Chondrocyte (in vitro differentiated cells): ENCODE data around the gene NPHP4. TPM values are rescaled to one million over a fixed set of nuclear protein-coding genes. Genes with fewer than 3 reads are reported as not detected.
A peak's percentile ranks its signal among the peaks of the same experiment; 100 is the strongest.

Experiments
- DNase-seq: peaks from one replicate; pipeline ENCODE4 v3.0.0; 2021; ENCODE audit warnings: mixed read lengths, low spot score
- H3K27ac Mint-ChIP-seq: one replicate; pipeline ENCODE4 v1.8.0; 2021; ENCODE audit warnings: mild to moderate bottlenecking, moderate library complexity, mixed read lengths; ENCODE audit not compliant: unreplicated experiment
- H3K27me3 Mint-ChIP-seq: 2 replicates; pipeline ENCODE4 v1.8.0; 2021; ENCODE audit warnings: low read depth, mixed read lengths
- H3K36me3 Mint-ChIP-seq: 2 replicates; pipeline ENCODE4 v1.8.0; 2021; ENCODE audit warnings: low read depth, mixed read lengths
- H3K4me1 Mint-ChIP-seq: 2 replicates; pipeline ENCODE4 v1.8.0; 2021; ENCODE audit warnings: low read depth, mild to moderate bottlenecking, mixed read lengths
- H3K4me3 Mint-ChIP-seq: one replicate; pipeline ENCODE4 v1.8.0; 2021; ENCODE audit warnings: mild to moderate bottlenecking, moderate library complexity, mixed read lengths; ENCODE audit not compliant: unreplicated experiment
- H3K9me3 Mint-ChIP-seq: 2 replicates; pipeline ENCODE4 v1.8.0; 2021; ENCODE audit warnings: low read depth, mixed read lengths
- total RNA-seq: library from RNA; stranded (reverse); gene quantifications from 3 replicates; pipeline ENCODE4 v1.2.1, GENCODE V29; 2021
- TF ChIP-seq, protein P1 (sequence below): fragments of 200-600 bp; sonication (generic); IDR thresholded peaks from 2 replicates; pipeline ENCODE4 v1.5.0; 2021; ENCODE audit warnings: antibody characterized with exemption, mild to moderate bottlenecking, moderate library complexity

Gene NPHP4
- total RNA-seq, 1 donor from 2014 or later, result 8.7 TPM

DNA sequence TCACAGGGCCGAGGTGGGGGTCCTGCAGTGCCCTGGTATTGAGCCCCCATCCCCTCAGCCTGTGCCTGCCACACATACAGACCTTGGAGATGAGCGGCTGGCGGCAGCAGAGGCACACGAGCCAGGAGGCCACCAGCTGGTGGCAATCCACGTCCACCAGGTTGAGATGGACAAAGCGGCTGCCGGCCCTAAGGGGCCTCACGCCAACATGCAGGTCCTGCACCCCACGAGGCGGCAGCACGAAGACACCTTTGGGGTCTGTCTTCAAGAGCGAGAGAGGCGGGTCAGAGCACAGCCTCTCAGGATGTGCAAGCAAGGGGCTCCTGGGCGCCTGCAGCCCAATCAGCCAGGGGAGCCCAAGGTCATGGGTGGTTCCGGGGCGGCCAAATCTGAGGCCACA lies 128.0 kb downstream of the NPHP4 start:
- TF ChIP-seq, protein P1, sequence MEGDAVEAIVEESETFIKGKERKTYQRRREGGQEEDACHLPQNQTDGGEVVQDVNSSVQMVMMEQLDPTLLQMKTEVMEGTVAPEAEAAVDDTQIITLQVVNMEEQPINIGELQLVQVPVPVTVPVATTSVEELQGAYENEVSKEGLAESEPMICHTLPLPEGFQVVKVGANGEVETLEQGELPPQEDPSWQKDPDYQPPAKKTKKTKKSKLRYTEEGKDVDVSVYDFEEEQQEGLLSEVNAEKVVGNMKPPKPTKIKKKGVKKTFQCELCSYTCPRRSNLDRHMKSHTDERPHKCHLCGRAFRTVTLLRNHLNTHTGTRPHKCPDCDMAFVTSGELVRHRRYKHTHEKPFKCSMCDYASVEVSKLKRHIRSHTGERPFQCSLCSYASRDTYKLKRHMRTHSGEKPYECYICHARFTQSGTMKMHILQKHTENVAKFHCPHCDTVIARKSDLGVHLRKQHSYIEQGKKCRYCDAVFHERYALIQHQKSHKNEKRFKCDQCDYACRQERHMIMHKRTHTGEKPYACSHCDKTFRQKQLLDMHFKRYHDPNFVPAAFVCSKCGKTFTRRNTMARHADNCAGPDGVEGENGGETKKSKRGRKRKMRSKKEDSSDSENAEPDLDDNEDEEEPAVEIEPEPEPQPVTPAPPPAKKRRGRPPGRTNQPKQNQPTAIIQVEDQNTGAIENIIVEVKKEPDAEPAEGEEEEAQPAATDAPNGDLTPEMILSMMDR, result no peak
- Mint-ChIP-seq H3K27me3 (no peaks in the 10 kb centered on the region), H3K4me1 (no peaks in the 10 kb centered on the region), H3K4me3 (no peak overlapping the region), H3K27ac (no peak overlapping the region), H3K9me3 (no peaks in the 10 kb centered on the region), H3K36me3 (peaks cover 11% of the 10 kb centered on the region)
- no peak for DNase-seq

DNA sequence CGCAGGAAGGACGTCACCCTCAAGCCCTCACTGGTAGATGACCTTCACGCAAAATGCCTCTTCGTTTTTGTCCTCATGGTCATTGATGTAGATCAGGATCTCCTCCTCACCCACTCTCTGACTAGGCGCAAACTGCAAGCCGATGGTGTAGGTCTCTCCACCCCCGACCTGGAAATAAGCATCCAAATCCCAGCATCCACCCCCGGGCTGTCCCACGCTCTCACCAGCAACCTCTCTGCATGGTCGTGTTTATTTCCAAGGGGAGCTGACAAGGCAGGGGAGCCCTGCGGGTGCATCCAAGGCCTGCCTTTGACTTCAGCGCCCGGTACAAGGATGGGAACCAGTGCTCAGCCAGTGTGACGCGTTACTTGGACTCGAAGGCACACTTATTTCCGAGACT lies 129.0 kb downstream of the NPHP4 start:
- TF ChIP-seq, protein P1, result no peak
- Mint-ChIP-seq H3K36me3 (peaks cover 11% of the 10 kb centered on the region), H3K9me3 (no peaks in the 10 kb centered on the region), H3K27ac (no peak overlapping the region), H3K4me3 (no peak overlapping the region), H3K27me3 (no peaks in the 10 kb centered on the region), H3K4me1 (no peaks in the 10 kb centered on the region)
- DNase-seq, result no peak

DNA sequence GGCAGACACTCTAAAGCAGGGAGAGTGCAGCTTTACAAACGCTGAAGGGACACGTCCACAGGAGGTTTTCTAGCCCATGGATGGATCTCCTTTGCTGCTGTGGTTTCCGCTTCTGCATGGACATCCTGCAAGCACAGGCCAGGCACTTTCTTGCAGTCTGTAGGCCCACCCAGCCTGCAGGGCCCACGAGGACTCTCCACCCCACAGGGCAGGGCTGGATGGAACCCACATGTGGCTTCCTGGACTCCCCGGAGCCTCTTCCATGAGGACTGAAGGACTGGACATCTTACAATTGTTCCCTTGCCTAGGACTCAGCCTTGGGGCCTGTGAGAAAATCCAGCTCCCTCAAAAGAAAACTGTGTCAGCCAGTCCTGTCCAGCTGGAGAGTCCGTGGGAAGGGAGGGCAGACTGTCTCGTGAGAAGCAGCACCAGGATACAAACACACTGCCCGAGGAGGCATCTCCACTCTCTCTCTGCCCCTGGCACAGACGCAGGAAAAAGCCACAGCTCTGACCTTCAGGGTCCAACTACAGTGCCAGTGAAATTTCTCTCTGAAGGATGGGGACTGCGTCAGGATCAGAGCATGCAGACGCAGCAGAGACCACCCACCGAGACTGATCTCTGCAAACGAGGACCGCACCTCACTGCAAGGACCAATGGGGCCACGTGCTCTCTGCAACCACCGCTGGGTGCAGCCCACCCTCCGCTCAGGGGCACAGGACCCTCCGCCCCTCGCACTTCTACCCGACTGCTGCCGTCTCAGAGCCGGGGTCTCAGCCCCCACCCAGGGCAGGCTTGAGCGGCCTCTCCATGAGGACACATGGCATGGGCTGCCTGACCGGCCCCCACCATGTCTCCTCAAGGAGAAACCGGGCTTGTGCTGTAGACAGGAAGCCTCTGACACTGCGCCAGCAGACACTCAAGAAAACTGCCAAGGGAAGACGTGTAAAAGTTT lies 130.1 kb downstream of the NPHP4 start:
- Mint-ChIP-seq H3K27ac (no peak overlapping the region), H3K4me3 (no peak overlapping the region), H3K36me3 (peaks cover 10% of the 10 kb centered on the region), H3K4me1 (no peaks in the 10 kb centered on the region), H3K27me3 (no peaks in the 10 kb centered on the region), H3K9me3 (no peaks in the 10 kb centered on the region)
- TF ChIP-seq, protein P1, result no peak
- no peak for DNase-seq

DNA sequence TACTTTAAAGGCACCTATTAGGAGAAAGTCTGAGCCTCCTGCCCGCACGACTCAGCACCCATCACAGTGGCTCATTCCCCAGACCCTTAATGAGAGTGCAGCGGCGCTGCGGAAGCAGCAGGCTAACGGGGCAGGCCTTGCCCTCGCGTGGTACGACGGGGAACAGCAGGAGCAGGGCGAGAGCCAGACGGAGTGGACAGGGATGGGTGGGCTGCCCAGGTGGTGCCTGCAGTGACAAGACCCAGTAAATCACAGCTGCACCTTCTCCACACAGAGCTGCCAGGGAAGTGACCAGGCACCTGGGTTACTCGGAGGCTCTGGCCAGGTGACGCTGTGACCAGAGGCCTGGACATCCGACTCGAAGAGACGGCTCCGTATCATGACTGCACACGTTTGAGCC lies 131.9 kb downstream of the NPHP4 start:
- Mint-ChIP-seq H3K27me3 (no peaks in the 10 kb centered on the region), H3K4me3 (no peak overlapping the region), H3K4me1 (no peaks in the 10 kb centered on the region), H3K36me3 (peaks cover 10% of the 10 kb centered on the region), H3K9me3 (no peaks in the 10 kb centered on the region), H3K27ac (peak overlapping the region; percentile 49)
- no peak for DNase-seq
- TF ChIP-seq, protein P1, result no peak

DNA sequence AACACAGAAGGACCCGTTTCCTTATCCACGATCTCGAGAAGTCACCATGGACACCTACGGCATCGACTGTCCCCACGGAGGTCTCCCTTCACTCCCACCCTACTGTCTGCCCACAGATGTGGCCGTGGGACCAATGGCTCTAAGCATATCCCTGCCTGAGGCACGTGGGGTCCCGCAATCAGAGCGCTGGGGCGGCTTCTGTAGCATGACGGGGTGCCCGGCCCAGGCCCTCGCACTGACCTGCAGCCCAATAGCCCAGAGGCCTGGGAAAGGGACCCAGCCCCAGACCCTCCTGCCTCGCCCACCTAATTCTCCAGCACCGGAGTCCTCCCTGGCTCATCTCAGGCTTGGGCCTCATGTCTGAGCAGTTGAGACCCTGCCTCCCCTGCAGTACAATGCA lies 132.5 kb downstream of the NPHP4 start:
- DNase-seq, result no peak
- H3K36me3 Mint-ChIP-seq, result peaks cover 10% of the 10 kb centered on the region
- H3K4me1 Mint-ChIP-seq, result no peaks in the 10 kb centered on the region
- TF ChIP-seq, protein P1, result no peak
- no peak overlapping the region for H3K4me3 Mint-ChIP-seq
- H3K27ac Mint-ChIP-seq, result no peak overlapping the region
- H3K9me3 Mint-ChIP-seq, result no peaks in the 10 kb centered on the region
- H3K27me3 Mint-ChIP-seq, result no peaks in the 10 kb centered on the region
